Upper lobe of left lung (tissue), 6 donors: ENCODE measurements around the gene FBXO9. TPM values are rescaled to one million over a fixed set of nuclear protein-coding genes. Genes with fewer than 3 reads are reported as not detected.

ENCODE experiments used
- ATAC-seq, 2 donors: fragments of 200-7000 bp; cut with Tn5 transposase; one replicate each; pipeline ENCODE4 v1.9.1; 2022; ENCODE audit warnings: mild to moderate bottlenecking in 2 of 2, moderate library complexity in 2 of 2; ENCODE audit not compliant: low FRiP score in 2 of 2
- DNase-seq, 2 donors: peaks; one replicate each; pipeline ENCODE4 v3.0.0-alpha.2; 2019 to 2020
- H3K27ac ChIP-seq, 4 donors: fragments of 200-600 bp; sonication (generic); one replicate each; pipeline ENCODE4 v1.5.1; 2016 to 2019
- H3K27me3 ChIP-seq, 4 donors: fragments of 200-600 bp; sonication (generic); one replicate each; pipeline ENCODE4 v1.5.1; 2017 to 2019
- H3K36me3 ChIP-seq, 4 donors: fragments of 200-600 bp; sonication (generic); one replicate each; pipeline ENCODE4 v1.5.1; 2016 to 2019
- H3K4me1 ChIP-seq, 4 donors: fragments of 200-600 bp; sonication (generic); one replicate each; pipeline ENCODE4 v1.5.1; 2018 to 2019
- H3K4me3 ChIP-seq, 4 donors: fragments of 200-600 bp; sonication (generic); one replicate each; pipeline ENCODE4 v1.5.1; 2017 to 2019; ENCODE audit warnings: mild to moderate bottlenecking in 2 of 4, moderate library complexity in 1 of 4
- H3K9me3 ChIP-seq, 4 donors: fragments of 200-600 bp; sonication (generic); one replicate each; pipeline ENCODE4 v1.5.1; 2018 to 2019
- EP300 ChIP-seq, 4 donors: sonication (generic); formaldehyde crosslinking; IDR thresholded peaks; one replicate each; pipeline ENCODE4 v1.5.1; 2017; ENCODE audit warnings: antibody characterized with exemption in 4 of 4, control low read depth in 2 of 4
- POLR2A ChIP-seq, 4 donors: fragments of 450-650 bp; IDR thresholded peaks; one replicate each; pipeline ENCODE4 v1.5.1; 2016 to 2017; ENCODE audit warnings: antibody characterized with exemption in 4 of 4, mild to moderate bottlenecking in 2 of 4
- POLR2AphosphoS5 ChIP-seq, 2 donors: sonication (generic); formaldehyde crosslinking; IDR thresholded peaks; one replicate each; pipeline ENCODE4 v1.5.1; 2017; ENCODE audit warnings: antibody characterized with exemption in 2 of 2
- WGBS, 2 donors: methylation state at CpG; one replicate each; pipeline ENCODE4 v1.1.5; 2017 to 2018; 5-methylcytosine and 5-hydroxymethylcytosine counted together
- total RNA-seq, 6 donors: library from RNA; depleted of rRNA in 4 of 6; stranded (reverse); fragments of >200 nt in 4 of 6; gene quantifications; one replicate each; pipeline versions ENCODE4 v1.1.0 to v1.2.1, GENCODE V29; 2016 to 2021
- TF ChIP-seq, protein P1 (sequence below), 6 experiments: fragments of 450-650 bp in 4 of 6; fragments of 200-600 bp in 2 of 6; sonication (generic) in 2 of 6; IDR thresholded peaks; one replicate each; pipeline ENCODE4 v1.5.1; 2016 to 2019; ENCODE audit warnings: antibody characterized with exemption in 6 of 6
- donor health status: DM: no; HTN: no; CAD: no; lungs with moderate emphysema.
- donor health status: DM: no; HTN: yes; CAD: no; lungs with severe emphysema.

The FBXO9 gene
- total RNA-seq, 6 donors from 2014 or later: 56.2 to 98.5 (median 83.0) TPM

GRCh38 chr6:53134601-53135235 is 69.5 kb downstream of the FBXO9 start:
- TF ChIP-seq POLR2A (IDR thresholded peaks at IDR 0.05): no peak
- no peak for TF ChIP-seq POLR2AphosphoS5 (IDR thresholded peaks at IDR 0.05)
- H3K36me3 ChIP-seq: no peaks in the 10 kb centered on the region
- no peak overlapping the region for H3K27ac ChIP-seq
- ATAC-seq (no peak), DNase-seq (no peak)
- H3K27me3 ChIP-seq: no peaks in the 10 kb centered on the region
- H3K4me3 ChIP-seq: no peak overlapping the region
- H3K4me1 ChIP-seq: no peaks in the 10 kb centered on the region
- H3K9me3 ChIP-seq: no peaks in the 10 kb centered on the region
- WGBS, 2 donors: 46 to 54% methylated on average over 8 of the region's 8 CpGs

- Histone ChIP-seq H3K4me1 (no peaks in the 10 kb centered on the region), H3K4me3 (no peak overlapping the region), H3K9me3 (no peaks in the 10 kb centered on the region), H3K27ac (no peak overlapping the region), H3K36me3 (no peaks in the 10 kb centered on the region), H3K27me3 (no peaks in the 10 kb centered on the region)
- no peak for DNase-seq
- TF ChIP-seq, protein P1, sequence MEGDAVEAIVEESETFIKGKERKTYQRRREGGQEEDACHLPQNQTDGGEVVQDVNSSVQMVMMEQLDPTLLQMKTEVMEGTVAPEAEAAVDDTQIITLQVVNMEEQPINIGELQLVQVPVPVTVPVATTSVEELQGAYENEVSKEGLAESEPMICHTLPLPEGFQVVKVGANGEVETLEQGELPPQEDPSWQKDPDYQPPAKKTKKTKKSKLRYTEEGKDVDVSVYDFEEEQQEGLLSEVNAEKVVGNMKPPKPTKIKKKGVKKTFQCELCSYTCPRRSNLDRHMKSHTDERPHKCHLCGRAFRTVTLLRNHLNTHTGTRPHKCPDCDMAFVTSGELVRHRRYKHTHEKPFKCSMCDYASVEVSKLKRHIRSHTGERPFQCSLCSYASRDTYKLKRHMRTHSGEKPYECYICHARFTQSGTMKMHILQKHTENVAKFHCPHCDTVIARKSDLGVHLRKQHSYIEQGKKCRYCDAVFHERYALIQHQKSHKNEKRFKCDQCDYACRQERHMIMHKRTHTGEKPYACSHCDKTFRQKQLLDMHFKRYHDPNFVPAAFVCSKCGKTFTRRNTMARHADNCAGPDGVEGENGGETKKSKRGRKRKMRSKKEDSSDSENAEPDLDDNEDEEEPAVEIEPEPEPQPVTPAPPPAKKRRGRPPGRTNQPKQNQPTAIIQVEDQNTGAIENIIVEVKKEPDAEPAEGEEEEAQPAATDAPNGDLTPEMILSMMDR (IDR thresholded peaks at IDR 0.05): no peak
- TF ChIP-seq POLR2A (IDR thresholded peaks at IDR 0.05) (no peak), POLR2AphosphoS5 (IDR thresholded peaks at IDR 0.05) (no peak), EP300 (IDR thresholded peaks at IDR 0.05) (no peak)
- WGBS, 2 donors: 80 to 81% methylated on average over 3 of the region's 3 CpGs
- ATAC-seq: no peak
These were observed 70.9 kb downstream of the FBXO9 start for GRCh38 chr6:53136000-53136609.

DNA sequence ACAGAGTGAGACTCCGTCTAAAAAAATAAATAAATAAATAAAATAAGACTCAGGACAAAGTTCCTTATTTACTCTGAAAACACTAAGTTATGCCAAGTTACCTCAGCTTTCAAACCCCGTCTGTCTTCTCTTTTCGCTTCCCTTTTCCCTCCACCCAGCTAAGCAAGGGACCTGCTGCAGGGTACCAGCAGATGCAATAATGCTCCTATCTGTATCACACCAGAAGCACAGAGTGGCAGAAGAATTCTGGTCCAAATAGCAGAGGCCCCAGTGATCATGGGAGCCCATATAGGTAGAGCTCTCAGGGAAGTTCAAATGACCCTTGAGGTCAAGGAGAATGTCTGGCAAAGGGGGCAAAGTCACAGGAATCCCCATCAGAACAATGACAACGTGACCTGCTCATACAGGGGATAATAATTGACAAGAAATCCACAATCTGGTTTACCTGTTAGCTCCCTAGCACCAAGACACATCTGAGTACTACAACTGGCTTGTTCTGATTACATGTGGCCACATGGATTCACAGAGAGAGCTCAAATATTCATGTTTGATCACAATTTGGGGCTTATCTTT is 74.7 kb downstream of the FBXO9 start:
- H3K27ac ChIP-seq: no peak overlapping the region
- no peaks in the 10 kb centered on the region for H3K27me3 ChIP-seq
- WGBS, 2 donors: 62 to 74% methylated on average over 4 of the region's 4 CpGs
- H3K4me3 ChIP-seq: no peak overlapping the region
- H3K4me1 ChIP-seq: no peaks in the 10 kb centered on the region
- TF ChIP-seq POLR2AphosphoS5 (IDR thresholded peaks at IDR 0.05): no peak
- TF ChIP-seq, protein P1 (IDR thresholded peaks at IDR 0.05): no peak
- no peak for TF ChIP-seq POLR2A (IDR thresholded peaks at IDR 0.05)
- no peak for TF ChIP-seq EP300 (IDR thresholded peaks at IDR 0.05)
- no peaks in the 10 kb centered on the region for H3K36me3 ChIP-seq
- no peak for DNase-seq
- no peak for ATAC-seq
- H3K9me3 ChIP-seq: no peaks in the 10 kb centered on the region

- H3K27ac ChIP-seq: no peak overlapping the region
- TF ChIP-seq POLR2A (IDR thresholded peaks at IDR 0.05) (no peak), EP300 (IDR thresholded peaks at IDR 0.05) (no peak), POLR2AphosphoS5 (IDR thresholded peaks at IDR 0.05) (no peak)
- TF ChIP-seq, protein P1 (IDR thresholded peaks at IDR 0.05): no peak
- no peaks in the 10 kb centered on the region for H3K27me3 ChIP-seq
- no peaks in the 10 kb centered on the region for H3K9me3 ChIP-seq
- DNase-seq: no peak
- no peaks in the 10 kb centered on the region for H3K36me3 ChIP-seq
- H3K4me3 ChIP-seq: no peak overlapping the region
- H3K4me1 ChIP-seq: no peaks in the 10 kb centered on the region
- no peak for ATAC-seq
- WGBS, 2 donors: 84 to 90% methylated on average over 3 of the region's 3 CpGs
These were observed 77.6 kb downstream of the FBXO9 start for GRCh38 chr6:53142810-53143209.

DNA sequence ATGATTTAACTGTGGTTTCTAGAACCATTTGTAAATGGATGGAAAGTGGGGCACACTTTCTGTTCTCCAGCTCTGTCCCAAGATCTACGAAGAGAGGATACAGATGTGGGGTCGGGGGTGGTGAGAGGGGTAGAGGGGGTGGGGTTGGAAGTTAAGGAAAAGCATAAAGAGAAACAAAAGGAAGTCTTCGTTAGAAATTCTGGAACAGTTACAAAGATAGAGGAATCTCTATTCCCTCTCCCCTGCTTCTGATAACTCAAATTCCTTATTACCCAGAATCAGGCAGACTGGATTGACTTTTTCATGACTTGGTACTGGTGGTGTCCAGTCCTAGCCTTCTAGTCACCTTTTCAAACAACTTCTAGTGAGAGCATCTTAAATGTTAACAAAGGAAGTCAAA is 78.5 kb downstream of the FBXO9 start:
- Histone ChIP-seq H3K36me3 (no peaks in the 10 kb centered on the region), H3K9me3 (no peaks in the 10 kb centered on the region), H3K4me1 (no peaks in the 10 kb centered on the region), H3K27me3 (no peaks in the 10 kb centered on the region), H3K27ac (no peak overlapping the region), H3K4me3 (no peak overlapping the region)
- TF ChIP-seq POLR2AphosphoS5 (IDR thresholded peaks at IDR 0.05): no peak
- no peak for TF ChIP-seq POLR2A (IDR thresholded peaks at IDR 0.05)
- TF ChIP-seq, protein P1 (IDR thresholded peaks at IDR 0.05): no peak
- TF ChIP-seq EP300 (IDR thresholded peaks at IDR 0.05): no peak
- DNase-seq (no peak), ATAC-seq (no peak)
- 37 to 46% methylated on average over 3 of the region's 3 CpGs for WGBS, 2 donors
